ENCODE measurements around the gene ATP6V1A.

The ATP6V1A gene

DNA sequence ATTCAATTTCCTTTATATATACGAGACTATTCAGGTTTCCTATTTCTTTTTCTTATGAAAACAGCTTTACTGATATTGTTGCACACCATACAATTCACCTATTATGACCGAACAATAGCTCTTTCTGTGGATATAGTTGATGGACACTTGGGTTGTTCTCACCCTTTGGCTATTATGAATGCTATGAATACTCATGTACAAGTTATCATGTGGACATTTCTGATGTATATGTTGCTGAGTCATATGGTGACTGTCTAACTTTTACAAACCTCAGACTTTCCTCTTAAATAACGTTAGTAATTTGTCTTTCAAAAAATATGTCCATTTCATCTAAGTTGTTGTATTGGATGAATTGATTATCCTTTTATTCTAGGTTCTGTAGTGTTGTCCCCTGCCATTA lies 34.7 kb upstream of the ATP6V1A start:
- Mint-ChIP-seq H3K4me1 (no peaks in the 10 kb centered on the region), H3K27ac (no peak overlapping the region), H3K27me3 (ENCODE audit: low read depth, poor library complexity) (peaks cover 16% of the 10 kb centered on the region), H3K36me3 (ENCODE audit: low read depth) (peaks cover 23% of the 10 kb centered on the region), H3K9me3 (peaks cover 2% of the 10 kb centered on the region), H3K4me3 (no peak overlapping the region)
- no peak for TF ChIP-seq CTCF (IDR thresholded peaks at IDR 0.05)
- DNase-seq: no peak

GRCh38 chr3:113714702-113715101 lies 32.1 kb upstream of the ATP6V1A start:
- no peak for TF ChIP-seq CTCF (IDR thresholded peaks at IDR 0.05)
- Mint-ChIP-seq H3K9me3 (no peaks in the 10 kb centered on the region), H3K27me3 (ENCODE audit: low read depth, poor library complexity) (peaks cover 6% of the 10 kb centered on the region), H3K4me1 (no peaks in the 10 kb centered on the region), H3K36me3 (ENCODE audit: low read depth) (peaks cover 44% of the 10 kb centered on the region), H3K4me3 (no peak overlapping the region), H3K27ac (peak overlapping the region; percentile 26)
- no peak for DNase-seq

DNA sequence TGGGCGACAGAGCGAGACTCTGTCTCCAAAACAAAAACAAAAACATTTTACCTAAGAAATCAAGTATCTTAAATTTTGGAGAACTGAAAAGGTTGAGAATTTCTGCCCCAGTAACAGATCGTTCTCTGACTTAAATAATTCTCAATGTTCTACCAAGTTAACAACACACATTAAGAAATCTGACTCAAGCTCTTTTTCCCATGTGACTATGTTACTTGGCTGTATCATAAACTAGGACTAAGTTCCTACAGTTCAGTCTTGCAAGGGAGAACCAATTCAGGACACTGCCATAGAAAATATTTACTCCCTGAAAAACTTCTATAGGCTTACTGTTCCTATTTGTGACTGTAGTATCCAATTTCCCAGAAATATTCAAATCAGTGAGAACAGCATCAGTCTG lies 29.5 kb upstream of the ATP6V1A start:
- TF ChIP-seq CTCF (IDR thresholded peaks at IDR 0.05): no peak
- Mint-ChIP-seq H3K9me3 (no peaks in the 10 kb centered on the region), H3K27ac (peak overlapping the region; percentile 55), H3K27me3 (ENCODE audit: low read depth, poor library complexity) (no peaks in the 10 kb centered on the region), H3K4me3 (no peak overlapping the region), H3K4me1 (no peaks in the 10 kb centered on the region), H3K36me3 (ENCODE audit: low read depth) (peaks cover 63% of the 10 kb centered on the region)
- DNase-seq: no peak

DNA sequence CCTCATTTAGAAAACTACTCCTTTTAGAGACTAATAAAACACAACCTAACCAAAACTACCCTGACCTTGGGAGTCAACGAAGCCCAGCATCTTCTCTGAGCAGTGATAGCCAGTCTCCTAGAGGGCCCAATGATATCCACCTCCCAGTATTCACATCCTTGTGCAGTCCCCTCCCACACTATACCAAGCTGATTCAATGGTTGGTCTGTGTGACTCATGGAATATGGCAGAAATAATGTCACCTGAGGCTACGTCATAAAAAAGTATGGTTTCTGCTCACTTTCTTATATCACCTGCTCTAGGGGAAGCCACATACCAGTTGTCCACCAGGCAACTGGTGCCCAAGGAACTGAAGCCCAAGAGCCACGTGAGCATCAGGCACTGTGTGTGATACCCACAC lies 29.0 kb upstream of the ATP6V1A start:
- H3K4me3 Mint-ChIP-seq: no peak overlapping the region

GRCh38 chr3:113719294-113719693 lies 27.5 kb upstream of the ATP6V1A start:
- no peak overlapping the region for H3K4me3 Mint-ChIP-seq
- peaks cover 76% of the 10 kb centered on the region for H3K36me3 Mint-ChIP-seq (ENCODE audit: low read depth)
- no peak overlapping the region for H3K27ac Mint-ChIP-seq
- no peaks in the 10 kb centered on the region for H3K4me1 Mint-ChIP-seq
- no peaks in the 10 kb centered on the region for H3K27me3 Mint-ChIP-seq (ENCODE audit: low read depth, poor library complexity)
- H3K9me3 Mint-ChIP-seq: no peaks in the 10 kb centered on the region
- DNase-seq: no peak
- no peak for TF ChIP-seq CTCF (IDR thresholded peaks at IDR 0.05)

More for the DNA sequence above, 29.0 kb upstream of the ATP6V1A start:
- Mint-ChIP-seq H3K27me3 (ENCODE audit: low read depth, poor library complexity) (no peaks in the 10 kb centered on the region), H3K27ac (peak overlapping the region; percentile 39), H3K4me1 (no peaks in the 10 kb centered on the region), H3K9me3 (no peaks in the 10 kb centered on the region), H3K36me3 (ENCODE audit: low read depth) (peaks cover 68% of the 10 kb centered on the region)
- TF ChIP-seq CTCF (IDR thresholded peaks at IDR 0.05): no peak
- no peak for DNase-seq

DNA sequence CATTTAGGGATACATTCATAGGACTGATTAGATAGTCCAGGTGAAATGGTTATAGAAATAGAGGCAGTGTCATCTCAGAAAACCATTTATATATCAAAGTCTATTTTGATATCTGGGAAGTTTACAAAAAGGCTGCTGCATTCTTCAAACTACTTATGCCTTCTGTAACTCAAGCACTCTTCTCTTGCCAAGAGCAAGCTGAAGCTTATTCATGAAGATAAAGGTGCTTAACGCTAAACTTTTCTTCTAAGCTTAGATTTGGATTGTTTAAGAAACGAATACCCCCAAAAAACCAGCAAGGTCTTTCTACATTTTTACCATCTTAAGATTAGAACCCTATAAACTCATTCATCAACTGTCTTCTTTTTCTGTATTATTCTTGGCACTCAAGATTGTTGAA lies 27.1 kb upstream of the ATP6V1A start:
- Mint-ChIP-seq H3K27me3 (ENCODE audit: low read depth, poor library complexity) (no peaks in the 10 kb centered on the region), H3K4me1 (no peaks in the 10 kb centered on the region), H3K9me3 (no peaks in the 10 kb centered on the region), H3K36me3 (ENCODE audit: low read depth) (peaks cover 77% of the 10 kb centered on the region), H3K27ac (no peak overlapping the region), H3K4me3 (no peak overlapping the region)
- no peak for TF ChIP-seq CTCF (IDR thresholded peaks at IDR 0.05)
- no peak for DNase-seq
